ENCODE measurements around the gene HNRNPA3. TPM values are rescaled to one million over a fixed set of nuclear protein-coding genes. Genes with fewer than 3 reads are reported as not detected.
"Not testable (repeated sequence)": the region's sequence is repeated elsewhere in the genome, so short reads cannot be mapped to it uniquely, and the experiment has no call there.

The HNRNPA3 gene
- total RNA-seq, 1 donor from 2014 or later, result 68.0 TPM

DNA sequence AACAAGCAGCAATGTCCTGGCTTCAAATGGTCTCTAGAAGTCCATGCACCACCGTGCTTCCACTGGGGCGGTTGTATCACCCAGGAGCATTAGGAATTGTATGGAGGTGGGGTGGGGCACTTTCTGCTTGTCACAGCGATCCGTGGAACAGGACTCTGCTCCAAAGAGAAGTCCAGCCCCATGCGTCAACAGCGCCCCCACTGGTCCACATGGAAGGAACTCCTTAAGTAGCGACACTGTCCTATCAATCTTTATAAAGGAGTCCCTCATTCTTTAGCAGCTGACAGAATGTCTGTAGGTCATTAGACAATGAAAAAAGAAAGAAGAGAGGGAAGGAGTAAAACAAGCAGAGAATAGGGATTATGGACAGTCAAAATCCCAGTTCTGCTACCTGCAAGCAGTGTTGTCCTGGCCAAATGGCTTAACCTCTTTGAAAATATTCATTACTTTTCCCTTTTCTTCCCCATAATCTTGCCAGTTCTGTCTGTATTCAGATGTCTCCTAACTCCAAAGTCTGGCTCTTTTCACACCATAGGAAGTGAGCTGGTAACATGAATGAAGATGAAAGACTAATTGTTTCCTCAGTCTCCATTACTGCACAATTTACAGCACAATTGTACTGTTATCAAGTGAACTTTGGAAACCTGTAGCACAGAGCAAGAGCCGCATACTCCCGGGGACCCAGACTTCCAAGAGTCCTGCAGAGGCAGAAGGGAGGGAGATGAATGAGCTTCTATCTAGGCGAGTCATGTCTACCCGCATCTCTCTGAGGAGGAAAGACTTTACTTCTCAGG lies 42.0 kb downstream of the HNRNPA3 start:
- DNase-seq (ENCODE audit: extremely low read depth, low read depth, low spot score), result no peak

GRCh38 chr2:177255227-177255601 lies 42.6 kb downstream of the HNRNPA3 start:
- DNase-seq (ENCODE audit: extremely low read depth, low read depth, low spot score), result no peak

DNA sequence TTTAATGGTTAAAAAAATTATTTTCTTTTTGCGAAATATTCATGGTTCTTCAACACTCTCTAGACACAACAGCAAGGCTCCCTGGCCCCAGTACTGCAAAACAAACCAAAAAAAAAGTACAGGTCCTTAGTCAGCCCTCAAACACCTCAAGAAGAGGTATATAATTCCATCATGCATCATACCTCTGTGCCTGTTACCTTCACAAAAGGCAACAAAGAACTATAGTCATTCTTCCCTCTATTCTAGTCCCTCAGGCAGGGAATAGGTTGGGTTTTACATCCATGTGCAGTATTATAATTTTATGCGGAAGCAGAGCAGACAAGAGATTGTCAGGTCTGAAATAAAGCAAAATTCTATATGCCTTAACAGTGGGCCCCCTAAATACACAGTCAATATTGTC lies 43.4 kb downstream of the HNRNPA3 start:
- no peak for DNase-seq (ENCODE audit: extremely low read depth, low read depth, low spot score)

GRCh38 chr2:177256695-177257094 lies 44.1 kb downstream of the HNRNPA3 start:
- no peak for DNase-seq (ENCODE audit: extremely low read depth, low read depth, low spot score)

DNA sequence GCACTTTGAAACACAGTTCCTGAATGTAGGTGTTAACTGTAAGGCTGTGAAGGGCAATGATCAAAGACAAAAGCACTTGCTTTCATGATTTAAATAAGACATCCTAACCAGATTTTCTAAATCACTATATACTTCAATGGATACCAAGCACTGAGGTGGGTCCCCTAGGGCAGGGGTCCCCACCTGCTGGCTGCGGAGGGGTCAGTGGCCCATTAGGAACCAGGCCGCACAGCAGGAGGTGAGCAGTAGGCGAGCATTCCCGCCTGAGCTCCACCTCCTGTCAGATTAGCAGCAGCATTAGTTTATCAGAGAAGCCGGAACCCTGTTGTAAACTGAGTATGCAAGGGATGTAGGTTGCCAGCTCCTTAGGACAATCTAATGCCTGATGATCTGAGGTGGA lies 44.9 kb downstream of the HNRNPA3 start:
- no peak for DNase-seq (ENCODE audit: extremely low read depth, low read depth, low spot score)

DNA sequence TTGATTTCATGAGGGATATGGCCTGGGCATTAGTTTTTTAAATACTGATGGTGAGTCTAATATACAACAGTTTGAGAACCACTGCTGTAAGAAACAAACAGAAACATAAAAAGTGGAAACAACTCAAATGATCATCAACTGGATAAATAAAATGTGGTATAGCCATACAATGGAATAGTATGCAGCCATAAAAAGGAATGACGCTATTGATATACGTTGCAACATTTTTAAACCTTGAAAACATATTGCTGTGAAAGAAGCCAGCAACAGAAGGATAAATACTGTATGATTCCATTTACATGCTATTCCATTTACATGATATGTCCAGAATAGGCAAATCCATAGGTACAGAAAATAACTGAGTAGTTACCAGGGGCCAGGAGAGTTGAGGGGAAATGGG lies 45.5 kb downstream of the HNRNPA3 start:
- DNase-seq (ENCODE audit: extremely low read depth, low read depth, low spot score), result no peak

- DNase-seq (ENCODE audit: extremely low read depth, low read depth, low spot score), result no peak
Observed at GRCh38 chr2:177260379-177260778, 47.8 kb downstream of the HNRNPA3 start.

DNA sequence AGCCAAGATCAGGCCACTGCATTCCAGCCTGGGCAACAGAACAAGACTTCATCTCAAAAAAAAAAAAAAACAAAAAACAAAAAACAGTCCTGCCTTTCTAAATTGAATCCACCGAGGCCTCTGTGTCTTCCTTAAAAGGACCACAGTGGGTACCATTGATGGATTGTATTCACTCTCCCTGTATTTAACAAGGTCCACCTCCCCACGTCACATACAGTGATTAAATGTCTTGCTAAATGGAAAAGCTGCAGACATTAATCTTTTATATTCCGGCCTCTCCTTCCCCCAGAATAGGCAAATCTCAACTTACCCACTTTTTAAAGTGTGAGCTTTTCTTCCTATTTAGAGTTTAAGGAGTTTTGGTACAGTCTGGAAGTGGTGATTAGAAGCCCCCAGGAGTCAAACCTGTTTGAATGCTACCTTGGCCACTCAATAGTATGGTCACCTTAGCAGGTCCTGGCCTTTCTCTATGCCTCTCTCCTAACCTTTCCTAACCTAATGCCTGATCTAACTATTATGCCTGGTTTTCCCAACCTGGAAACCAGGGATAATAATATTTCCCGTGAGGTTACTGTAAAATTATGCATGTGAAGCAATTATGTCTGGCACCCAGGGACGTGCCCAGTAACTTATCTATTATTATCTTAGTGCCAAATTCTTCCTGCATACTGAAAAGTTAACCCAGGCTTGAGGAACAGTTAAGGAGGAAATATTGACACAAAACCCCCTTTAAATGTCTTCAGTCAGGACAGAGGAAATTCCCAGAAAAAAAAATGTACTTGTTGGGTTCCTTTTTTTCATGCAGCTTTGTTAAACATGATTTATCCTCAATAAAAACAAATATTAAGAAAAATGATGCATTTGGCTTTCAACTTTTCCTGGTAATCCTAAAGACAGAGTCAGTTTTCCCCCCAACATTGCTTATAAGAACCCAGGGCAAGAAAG lies 48.8 kb downstream of the HNRNPA3 start:
- DNase-seq (ENCODE audit: extremely low read depth, low read depth, low spot score), result no peak

DNA sequence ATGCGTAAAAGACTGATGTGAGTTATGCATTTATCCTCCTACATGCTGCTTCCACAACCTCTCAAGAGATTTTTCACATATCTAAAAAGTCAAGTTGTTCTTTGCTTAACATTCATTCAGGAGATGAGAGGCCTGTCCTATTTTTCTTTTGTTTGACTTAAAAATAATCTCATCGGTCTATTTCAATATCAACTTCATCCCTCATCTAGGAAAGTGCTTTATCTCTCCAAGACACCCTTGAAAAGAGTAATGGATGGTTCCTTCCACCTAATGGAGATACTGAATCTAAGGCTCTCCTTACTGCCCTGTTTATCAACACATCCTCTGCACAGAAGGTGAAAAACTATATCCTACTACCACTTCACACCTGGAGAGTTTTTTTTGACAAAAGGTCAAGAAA lies 49.5 kb downstream of the HNRNPA3 start:
- no peak for DNase-seq (ENCODE audit: extremely low read depth, low read depth, low spot score)

GRCh38 chr2:177262958-177263450 lies 50.4 kb downstream of the HNRNPA3 start:
- DNase-seq (ENCODE audit: extremely low read depth, low read depth, low spot score), result no peak

- no peak for DNase-seq (ENCODE audit: extremely low read depth, low read depth, low spot score)
Observed at GRCh38 chr2:177263451-177264208, 51.0 kb downstream of the HNRNPA3 start.

GRCh38 chr2:177264209-177264692 lies 51.7 kb downstream of the HNRNPA3 start:
- DNase-seq (ENCODE audit: extremely low read depth, low read depth, low spot score), result no peak

- no peak for DNase-seq (ENCODE audit: extremely low read depth, low read depth, low spot score)
Observed at GRCh38 chr2:177264693-177265587, 52.3 kb downstream of the HNRNPA3 start, which contains the start of gene NFE2L2. TSS of gene NFE2L2 (minus strand) at chr2:177264727. CDS start at chr2:177264576, 151 bp downstream.

GRCh38 chr2:177265824-177266817 lies 53.5 kb downstream of the HNRNPA3 start:
- DNase-seq (ENCODE audit: extremely low read depth, low read depth, low spot score), result no peak

GRCh38 chr2:177266955-177267354 lies 54.4 kb downstream of the HNRNPA3 start:
- DNase-seq (ENCODE audit: extremely low read depth, low read depth, low spot score), result not testable (repeated sequence)

DNA sequence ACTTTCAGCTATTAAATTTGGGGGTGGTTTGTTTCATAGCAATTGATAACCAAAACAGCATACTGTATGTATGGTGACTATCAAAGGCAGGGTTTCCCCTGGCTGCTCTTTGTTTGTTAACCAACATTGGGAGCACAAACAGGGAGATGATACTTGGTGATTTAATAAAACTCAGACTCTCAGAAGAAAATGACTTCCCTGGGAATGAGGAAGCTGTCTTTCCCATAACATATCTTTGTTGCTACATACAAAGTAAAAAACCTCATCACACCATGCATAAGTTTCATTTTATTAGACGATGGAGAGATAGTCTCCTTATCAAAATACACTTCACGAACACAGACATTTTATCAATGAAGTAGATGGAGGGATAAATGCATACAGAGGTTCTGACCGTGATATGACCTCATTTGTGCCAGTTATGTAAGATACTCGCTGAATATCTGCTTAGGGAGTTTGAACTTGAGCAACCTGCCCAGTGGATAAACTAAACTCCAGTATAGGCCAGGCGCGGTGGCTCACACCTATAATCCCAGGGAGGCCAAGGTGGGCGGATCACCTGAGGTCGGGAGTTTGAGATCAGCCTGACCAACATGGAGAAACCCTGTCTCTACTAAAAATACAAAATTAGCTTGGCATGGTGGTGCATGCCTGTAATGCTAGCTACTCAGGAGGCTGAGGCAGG lies 55.7 kb downstream of the HNRNPA3 start:
- DNase-seq (ENCODE audit: extremely low read depth, low read depth, low spot score), result no peak

DNA sequence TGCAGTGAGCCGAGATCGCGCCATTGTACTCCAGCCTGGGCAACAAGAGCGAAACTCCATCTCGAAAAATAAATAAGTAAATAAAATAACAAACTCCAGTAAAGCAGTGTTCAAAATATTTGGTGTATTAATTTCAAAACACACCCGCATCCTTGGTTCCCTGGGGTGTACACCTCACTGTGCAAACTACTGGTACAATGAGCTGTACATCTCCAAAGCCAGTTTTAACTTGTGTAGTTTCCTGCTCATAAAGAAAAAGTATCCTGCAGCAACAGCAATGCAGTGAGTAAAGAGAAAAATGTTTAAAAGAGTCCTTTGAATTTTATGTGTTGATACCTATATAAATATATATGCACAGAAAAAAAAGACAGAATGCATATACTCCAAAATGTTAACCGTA lies 56.3 kb downstream of the HNRNPA3 start:
- no peak for DNase-seq (ENCODE audit: extremely low read depth, low read depth, low spot score)

DNA sequence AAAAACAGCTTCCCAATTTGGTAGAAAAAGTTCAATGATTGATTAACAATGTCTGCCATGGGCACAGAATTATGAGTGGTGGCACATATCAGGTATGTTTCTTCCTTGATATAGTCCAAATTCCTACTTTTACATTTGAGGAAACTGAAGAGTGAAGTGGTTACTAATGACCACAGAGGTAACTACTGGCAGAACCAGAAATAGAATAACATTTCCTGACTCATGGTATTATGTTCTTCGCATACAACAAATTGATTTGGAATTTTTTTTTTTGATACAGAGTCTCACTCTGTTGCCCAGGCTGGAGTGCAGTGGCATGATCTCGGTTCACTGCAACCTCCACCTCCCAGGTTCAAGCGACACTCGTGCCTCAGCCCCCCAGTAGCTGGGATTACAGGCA lies 57.9 kb downstream of the HNRNPA3 start:
- no peak for DNase-seq (ENCODE audit: extremely low read depth, low read depth, low spot score)

Measured in glomerular endothelial cell (primary cell).